MM.1S (cell line): ENCODE results near the gene OGG1.

ENCODE experiments used
- DNase-seq: peaks from one replicate; pipeline ENCODE4 v3.0.0-alpha.2; 2015
- H2AFZ ChIP-seq: fragments of 300-600 bp; sonication (generic); 2 replicates; pipeline ENCODE4 v1.6.0; 2016; ENCODE audit warnings: antibody characterized with exemption, low read length
- H3F3A ChIP-seq: fragments of 300-600 bp; sonication (generic); 2 replicates; pipeline ENCODE4 v1.6.1; 2016; ENCODE audit warnings: mild to moderate bottlenecking, antibody characterized with exemption, low read length, moderate library complexity, mixed read lengths; ENCODE audit not compliant: insufficient read depth
- H3K27ac ChIP-seq: fragments of 300-600 bp; sonication (generic); 2 replicates; pipeline ENCODE4 v1.5.1; 2016; ENCODE audit warnings: mild to moderate bottlenecking, low read length
- H3K27me3 ChIP-seq: fragments of 300-600 bp; sonication (generic); replicated peaks from 2 replicates; pipeline ENCODE4 v1.6.0; 2016; ENCODE audit warnings: low read length; ENCODE audit not compliant: insufficient read depth
- H3K36me3 ChIP-seq: fragments of 300-600 bp; sonication (generic); replicated peaks from 2 replicates; pipeline ENCODE4 v1.6.1; 2016; ENCODE audit warnings: mild to moderate bottlenecking, low read length, mixed read lengths; ENCODE audit not compliant: insufficient read depth
- H3K4me1 ChIP-seq: fragments of 300-600 bp; sonication (generic); 2 replicates; pipeline ENCODE4 v1.6.1; 2016; ENCODE audit warnings: low read length, mixed read lengths
- H3K4me2 ChIP-seq: fragments of 300-600 bp; sonication (generic); 2 replicates; pipeline ENCODE4 v1.6.0; 2016; ENCODE audit warnings: low read depth, low read length
- H3K4me3 ChIP-seq: fragments of 300-600 bp; sonication (generic); 2 replicates; pipeline ENCODE4 v1.5.1; 2016; ENCODE audit warnings: low read length, mixed read lengths
- H3K79me2 ChIP-seq: fragments of 300-600 bp; sonication (generic); 2 replicates; pipeline ENCODE4 v1.6.1; 2016; ENCODE audit warnings: mixed run types, low read length, mixed read lengths
- H3K9ac ChIP-seq: fragments of 300-600 bp; sonication (generic); 2 replicates; pipeline ENCODE4 v1.6.1; 2016; ENCODE audit warnings: low read length, mixed read lengths
- H3K9me2 ChIP-seq: fragments of 300-600 bp; sonication (generic); replicated peaks from 2 replicates; pipeline ENCODE4 v1.6.1; 2016; ENCODE audit warnings: mild to moderate bottlenecking, low read length, mixed read lengths; ENCODE audit not compliant: insufficient read depth
- H3K9me3 ChIP-seq: fragments of 300-600 bp; sonication (generic); replicated peaks from 2 replicates; pipeline ENCODE4 v1.6.1; 2016; ENCODE audit warnings: mild to moderate bottlenecking, low read length, mixed read lengths; ENCODE audit not compliant: insufficient read depth
- H4K20me1 ChIP-seq: fragments of 300-600 bp; sonication (generic); 2 replicates; pipeline ENCODE4 v1.6.1; 2016; ENCODE audit warnings: mild to moderate bottlenecking, low read length, moderate library complexity, mixed read lengths; ENCODE audit not compliant: insufficient read depth
- EZH2 ChIP-seq: fragments of 300-600 bp; sonication (generic); optimal IDR thresholded peaks from 2 replicates; pipeline ENCODE3; 2017; ENCODE audit warnings: low read depth, mild to moderate bottlenecking, antibody characterized with exemption, low read length, mixed read lengths
- EZH2phosphoT487 ChIP-seq: fragments of 300-600 bp; sonication (generic); IDR thresholded peaks from 2 replicates; pipeline ENCODE4 v1.6.1; 2018; ENCODE audit warnings: antibody characterized with exemption, low read length
- TF ChIP-seq, protein P1 (sequence below): fragments of 300-600 bp; sonication (generic); IDR thresholded peaks from 2 replicates; pipeline ENCODE4 v1.5.1; 2016; ENCODE audit warnings: antibody characterized with exemption, low read length, mixed read lengths

The OGG1 gene

DNA sequence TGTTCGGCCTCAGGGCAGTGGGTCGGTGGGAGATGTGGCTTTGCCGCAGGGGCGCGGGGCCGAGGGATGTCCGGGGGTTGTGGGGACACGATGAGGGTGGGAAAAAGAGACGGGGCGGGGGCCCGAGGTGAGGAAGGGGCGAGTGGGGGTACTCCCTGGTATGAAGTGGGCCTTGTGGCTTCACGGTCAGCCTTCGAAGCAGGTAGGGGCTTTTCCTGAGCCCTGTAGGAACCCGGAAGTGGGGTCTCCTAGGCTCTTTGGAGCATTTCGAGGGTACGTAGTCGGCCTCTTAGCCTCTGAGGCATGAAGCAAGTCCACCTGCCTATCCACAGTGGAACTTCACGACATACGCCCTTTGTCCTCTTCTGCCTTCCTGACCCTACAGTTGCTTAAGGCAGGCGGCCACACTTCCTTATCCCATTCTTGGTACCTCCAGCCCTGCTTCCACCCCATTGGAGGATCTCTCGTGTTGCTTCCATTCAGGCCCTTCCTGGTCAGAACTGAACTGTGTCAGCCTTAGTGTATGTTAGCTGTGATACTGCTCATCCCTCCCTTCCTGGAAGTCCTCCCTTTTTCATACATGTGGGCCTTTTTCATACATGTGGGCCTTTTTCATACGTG lies 43.5 kb downstream of the OGG1 start:
- Histone ChIP-seq H4K20me1 (no peaks in the 10 kb centered on the region), H3K36me3 (peaks cover 6% of the 10 kb centered on the region), H2AFZ (peak overlapping the region; percentile 14; the same call in 1 of the 2 replicates), H3K4me1 (no peaks in the 10 kb centered on the region), H3K79me2 (peaks cover 60% of the 10 kb centered on the region), H3K9ac (peak overlapping the region; percentile 94), H3K9me3 (no peaks in the 10 kb centered on the region), H3K4me3 (peak overlapping the region; percentile 87), H3F3A (no peaks in the 10 kb centered on the region), H3K9me2 (no peaks in the 10 kb centered on the region), H3K27ac (peak overlapping the region; percentile 80; the same call in 1 of the 2 replicates), H3K27me3 (no peaks in the 10 kb centered on the region), H3K4me2 (peak overlapping the region; percentile 95)
- no peak for TF ChIP-seq EZH2
- TF ChIP-seq EZH2phosphoT487 = no peak
- TF ChIP-seq, protein P1, sequence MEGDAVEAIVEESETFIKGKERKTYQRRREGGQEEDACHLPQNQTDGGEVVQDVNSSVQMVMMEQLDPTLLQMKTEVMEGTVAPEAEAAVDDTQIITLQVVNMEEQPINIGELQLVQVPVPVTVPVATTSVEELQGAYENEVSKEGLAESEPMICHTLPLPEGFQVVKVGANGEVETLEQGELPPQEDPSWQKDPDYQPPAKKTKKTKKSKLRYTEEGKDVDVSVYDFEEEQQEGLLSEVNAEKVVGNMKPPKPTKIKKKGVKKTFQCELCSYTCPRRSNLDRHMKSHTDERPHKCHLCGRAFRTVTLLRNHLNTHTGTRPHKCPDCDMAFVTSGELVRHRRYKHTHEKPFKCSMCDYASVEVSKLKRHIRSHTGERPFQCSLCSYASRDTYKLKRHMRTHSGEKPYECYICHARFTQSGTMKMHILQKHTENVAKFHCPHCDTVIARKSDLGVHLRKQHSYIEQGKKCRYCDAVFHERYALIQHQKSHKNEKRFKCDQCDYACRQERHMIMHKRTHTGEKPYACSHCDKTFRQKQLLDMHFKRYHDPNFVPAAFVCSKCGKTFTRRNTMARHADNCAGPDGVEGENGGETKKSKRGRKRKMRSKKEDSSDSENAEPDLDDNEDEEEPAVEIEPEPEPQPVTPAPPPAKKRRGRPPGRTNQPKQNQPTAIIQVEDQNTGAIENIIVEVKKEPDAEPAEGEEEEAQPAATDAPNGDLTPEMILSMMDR = no peak
- peak; percentile 35 for DNase-seq

DNA sequence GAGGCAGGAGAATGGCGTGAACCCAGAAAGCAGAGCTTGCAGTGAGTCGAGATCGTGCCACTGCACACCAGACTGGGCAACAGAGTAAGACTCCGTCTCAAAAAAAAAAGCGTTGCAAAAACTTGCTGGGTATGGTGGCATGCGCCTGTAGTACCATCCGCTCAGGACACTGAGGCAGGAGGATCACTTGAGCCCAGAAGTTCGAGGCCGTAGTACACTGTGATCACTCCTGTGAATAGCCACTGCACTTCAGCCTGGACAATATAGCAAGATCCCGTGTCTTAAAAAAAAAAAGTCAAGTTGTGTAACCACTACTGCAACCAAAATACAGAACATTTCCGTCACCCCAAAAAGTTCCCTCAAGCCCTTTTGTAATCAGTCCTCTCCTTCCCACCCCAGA lies 44.6 kb downstream of the OGG1 start:
- Histone ChIP-seq H3K79me2 (peaks cover 61% of the 10 kb centered on the region), H3K27ac (no peak overlapping the region), H3K9ac (no peak overlapping the region), H2AFZ (no peak overlapping the region), H3F3A (no peaks in the 10 kb centered on the region), H3K4me3 (no peak overlapping the region), H4K20me1 (no peaks in the 10 kb centered on the region), H3K4me2 (no peak overlapping the region; the same call in 1 of the 2 replicates), H3K27me3 (no peaks in the 10 kb centered on the region), H3K4me1 (no peaks in the 10 kb centered on the region), H3K36me3 (peaks cover 8% of the 10 kb centered on the region), H3K9me2 (no peaks in the 10 kb centered on the region), H3K9me3 (no peaks in the 10 kb centered on the region)
- TF ChIP-seq, protein P1 = no peak
- TF ChIP-seq EZH2 (no peak), EZH2phosphoT487 (no peak)
- no peak for DNase-seq

DNA sequence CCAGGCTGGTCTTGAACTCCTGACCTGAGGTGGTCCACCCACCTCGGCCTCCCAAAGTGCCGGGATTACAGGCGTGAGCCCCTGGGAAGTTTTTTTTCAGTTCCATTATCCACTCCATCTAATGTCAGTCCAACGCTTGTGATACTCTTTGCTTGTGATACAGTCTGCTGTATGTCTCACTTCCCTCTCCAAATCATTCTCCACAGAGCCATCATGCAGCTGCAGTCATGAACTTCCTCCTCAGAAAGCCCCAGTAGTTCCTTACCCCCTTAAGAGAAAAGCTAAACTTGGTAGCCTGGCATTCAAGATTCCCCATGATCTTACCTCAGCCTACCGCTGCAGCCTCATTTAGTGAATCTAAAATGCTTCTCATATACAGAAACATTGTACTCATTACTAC lies 45.5 kb downstream of the OGG1 start:
- Histone ChIP-seq H3K27me3 (no peaks in the 10 kb centered on the region), H3F3A (no peaks in the 10 kb centered on the region), H3K4me1 (no peaks in the 10 kb centered on the region), H3K27ac (no peak overlapping the region), H3K4me2 (no peak overlapping the region), H4K20me1 (no peaks in the 10 kb centered on the region), H2AFZ (no peak overlapping the region), H3K9ac (no peak overlapping the region), H3K36me3 (peaks cover 13% of the 10 kb centered on the region), H3K4me3 (no peak overlapping the region), H3K79me2 (peaks cover 61% of the 10 kb centered on the region), H3K9me2 (no peaks in the 10 kb centered on the region), H3K9me3 (no peaks in the 10 kb centered on the region)
- TF ChIP-seq EZH2phosphoT487 (no peak), EZH2 (no peak)
- TF ChIP-seq, protein P1 = no peak
- DNase-seq = no peak
